ENCODE measurements around the gene SIK2. TPM values are rescaled to one million over a fixed set of nuclear protein-coding genes. Genes with fewer than 3 reads are reported as not detected.

Gene SIK2
- 4.1 TPM for polyA plus RNA-seq (2013, experiment 1 of 2)
- 4.1 TPM for polyA plus RNA-seq (2013, experiment 2 of 2)

- peak within 1 kb of the TSS; percentile 90 for H3K56ac ChIP-seq (ENCODE audit: low read length)
- peaks cover 5% of the 10 kb centered on the region for H3K4me1 ChIP-seq (ENCODE audit: control insufficient read depth, low read depth, low read length)
- peak within 1 kb of the TSS; percentile 87 for H3K9ac ChIP-seq (ENCODE audit: low read length)
- peaks cover 2% of the 10 kb centered on the region for H3K79me1 ChIP-seq (ENCODE audit: low read length)
- no peak within 1 kb of the TSS for H2BK5ac ChIP-seq (ENCODE audit: low read length)
- H3K23ac ChIP-seq (ENCODE audit: low read length): peak within 1 kb of the TSS; percentile 67
- no peak within 1 kb of the TSS for H4K5ac ChIP-seq (ENCODE audit: low read length)
- H2BK15ac ChIP-seq (replicated peaks; ENCODE audit: low read depth): no peak within 1 kb of the TSS
- H3K27ac ChIP-seq (ENCODE audit: low read depth, low read length): peak within 1 kb of the TSS; percentile 34
- H3K18ac ChIP-seq (ENCODE audit: low read length): peak within 1 kb of the TSS; percentile 81
- H3K4me3 ChIP-seq (ENCODE audit: low read length): peak within 1 kb of the TSS; percentile 73
- WGBS (ENCODE audit: extremely low coverage, insufficient coverage, low lambda C conversion rate): no CpG with 5 or more reads among the region's 100 CpGs
- H4K8ac ChIP-seq (ENCODE audit: low read depth, low read length): no peak within 1 kb of the TSS
- H2AK5ac ChIP-seq (ENCODE audit: low read length): no peak within 1 kb of the TSS
- H3K36me3 ChIP-seq (ENCODE audit: control insufficient read depth, insufficient read depth, low read length): no peaks in the 10 kb centered on the region
- no peaks in the 10 kb centered on the region for H3K79me2 ChIP-seq (ENCODE audit: control insufficient read depth, insufficient read depth, low read length)
- H3K27me3 ChIP-seq (ENCODE audit: insufficient read depth, low read length, poor library complexity): peaks cover 3% of the 10 kb centered on the region
- peak within 1 kb of the TSS; percentile 63 for H3K4me2 ChIP-seq (ENCODE audit: low read length)
- no peak within 1 kb of the TSS for H2BK120ac ChIP-seq (ENCODE audit: low read depth, low read length)
- H3K4ac ChIP-seq (ENCODE audit: low read depth, low read length): peak within 1 kb of the TSS; percentile 0
- peak; percentile 98 for DNase-seq
Measured at GRCh38 chr11:111601979-111602864, at the start of gene SIK2. Gene SIK2 (plus strand): TSS chr11:111602449. CDS start chr11:111602564, 115 bp downstream.

DNA sequence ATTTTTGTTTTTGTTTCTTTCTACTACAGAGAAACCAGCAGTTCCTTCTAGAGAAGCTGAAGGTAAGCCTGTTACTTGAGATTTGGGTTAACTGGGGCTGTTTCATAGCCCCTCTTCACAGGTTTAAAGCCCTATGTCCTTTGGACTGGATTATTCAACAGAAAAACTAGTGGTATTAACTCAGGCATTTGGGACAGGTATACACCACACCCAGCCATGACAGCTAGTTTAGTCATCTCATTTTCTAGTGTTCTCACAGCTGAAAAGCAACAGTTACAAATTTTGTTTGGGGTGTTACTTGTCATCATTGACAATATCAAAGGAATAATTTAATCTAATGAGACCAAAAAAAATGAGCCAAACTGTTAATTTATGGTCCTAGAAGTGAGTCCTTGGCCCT lies 47.7 kb upstream of the SIK2 start:
- H3K36me3 ChIP-seq (ENCODE audit: control insufficient read depth, insufficient read depth, low read length): no peaks in the 10 kb centered on the region
- H2AK5ac ChIP-seq (ENCODE audit: low read length): no peak overlapping the region
- H2BK15ac ChIP-seq (replicated peaks; ENCODE audit: low read depth): no peak overlapping the region
- no peaks in the 10 kb centered on the region for H3K79me2 ChIP-seq (ENCODE audit: control insufficient read depth, insufficient read depth, low read length)
- no peak overlapping the region for H3K18ac ChIP-seq (ENCODE audit: low read length)
- DNase-seq: no peak
- H4K8ac ChIP-seq (ENCODE audit: low read depth, low read length): no peak overlapping the region
- no peak overlapping the region for H2BK120ac ChIP-seq (ENCODE audit: low read depth, low read length)
- H3K4ac ChIP-seq (ENCODE audit: low read depth, low read length): no peak overlapping the region
- no peak overlapping the region for H3K56ac ChIP-seq (ENCODE audit: low read length)
- no peak overlapping the region for H3K23ac ChIP-seq (ENCODE audit: low read length)
- H3K27me3 ChIP-seq (ENCODE audit: insufficient read depth, low read length, poor library complexity): no peaks in the 10 kb centered on the region
- H3K4me3 ChIP-seq (ENCODE audit: low read length): no peak overlapping the region
- no peaks in the 10 kb centered on the region for H3K4me1 ChIP-seq (ENCODE audit: control insufficient read depth, low read depth, low read length)
- no peak overlapping the region for H3K9ac ChIP-seq (ENCODE audit: low read length)
- H3K4me2 ChIP-seq (ENCODE audit: low read length): no peak overlapping the region
- H4K5ac ChIP-seq (ENCODE audit: low read length): no peak overlapping the region
- H3K27ac ChIP-seq (ENCODE audit: low read depth, low read length): no peak overlapping the region
- no peaks in the 10 kb centered on the region for H3K79me1 ChIP-seq (ENCODE audit: low read length)
- no peak overlapping the region for H2BK5ac ChIP-seq (ENCODE audit: low read length)

GRCh38 chr11:111555255-111555654 lies 47.0 kb upstream of the SIK2 start:
- Histone ChIP-seq H3K4me2 (ENCODE audit: low read length) (no peak overlapping the region), H3K27ac (ENCODE audit: low read depth, low read length) (no peak overlapping the region), H2BK120ac (ENCODE audit: low read depth, low read length) (no peak overlapping the region), H3K79me1 (ENCODE audit: low read length) (no peaks in the 10 kb centered on the region), H3K56ac (ENCODE audit: low read length) (no peak overlapping the region), H3K18ac (ENCODE audit: low read length) (no peak overlapping the region), H2AK5ac (ENCODE audit: low read length) (no peak overlapping the region), H3K79me2 (ENCODE audit: control insufficient read depth, insufficient read depth, low read length) (no peaks in the 10 kb centered on the region), H4K5ac (ENCODE audit: low read length) (no peak overlapping the region), H2BK15ac (replicated peaks; ENCODE audit: low read depth) (no peak overlapping the region), H4K8ac (ENCODE audit: low read depth, low read length) (no peak overlapping the region), H3K27me3 (ENCODE audit: insufficient read depth, low read length, poor library complexity) (no peaks in the 10 kb centered on the region), H3K36me3 (ENCODE audit: control insufficient read depth, insufficient read depth, low read length) (no peaks in the 10 kb centered on the region), H3K4me1 (ENCODE audit: control insufficient read depth, low read depth, low read length) (no peaks in the 10 kb centered on the region), H3K4me3 (ENCODE audit: low read length) (no peak overlapping the region), H3K4ac (ENCODE audit: low read depth, low read length) (no peak overlapping the region), H2BK5ac (ENCODE audit: low read length) (no peak overlapping the region), H3K23ac (ENCODE audit: low read length) (no peak overlapping the region), H3K9ac (ENCODE audit: low read length) (no peak overlapping the region)
- DNase-seq: no peak

- H3K27ac ChIP-seq (ENCODE audit: low read depth, low read length): no peak overlapping the region
- H3K4me3 ChIP-seq (ENCODE audit: low read length): no peak overlapping the region
- H3K4ac ChIP-seq (ENCODE audit: low read depth, low read length): no peak overlapping the region
- no peaks in the 10 kb centered on the region for H3K79me1 ChIP-seq (ENCODE audit: low read length)
- no CpG with 5 or more reads among the region's 5 CpGs for WGBS (ENCODE audit: extremely low coverage, insufficient coverage, low lambda C conversion rate)
- no peak overlapping the region for H3K9ac ChIP-seq (ENCODE audit: low read length)
- no peak overlapping the region for H2AK5ac ChIP-seq (ENCODE audit: low read length)
- H3K4me1 ChIP-seq (ENCODE audit: control insufficient read depth, low read depth, low read length): no peaks in the 10 kb centered on the region
- H3K18ac ChIP-seq (ENCODE audit: low read length): no peak overlapping the region
- no peaks in the 10 kb centered on the region for H3K79me2 ChIP-seq (ENCODE audit: control insufficient read depth, insufficient read depth, low read length)
- H2BK120ac ChIP-seq (ENCODE audit: low read depth, low read length): no peak overlapping the region
- no peaks in the 10 kb centered on the region for H3K36me3 ChIP-seq (ENCODE audit: control insufficient read depth, insufficient read depth, low read length)
- no peak overlapping the region for H3K4me2 ChIP-seq (ENCODE audit: low read length)
- no peak overlapping the region for H2BK5ac ChIP-seq (ENCODE audit: low read length)
- H3K56ac ChIP-seq (ENCODE audit: low read length): no peak overlapping the region
- no peak overlapping the region for H4K5ac ChIP-seq (ENCODE audit: low read length)
- no peak overlapping the region for H3K23ac ChIP-seq (ENCODE audit: low read length)
- no peak overlapping the region for H2BK15ac ChIP-seq (replicated peaks; ENCODE audit: low read depth)
- H4K8ac ChIP-seq (ENCODE audit: low read depth, low read length): no peak overlapping the region
- no peaks in the 10 kb centered on the region for H3K27me3 ChIP-seq (ENCODE audit: insufficient read depth, low read length, poor library complexity)
- DNase-seq: no peak
Measured at GRCh38 chr11:111557425-111558111, 44.7 kb upstream of the SIK2 start.

- Histone ChIP-seq H3K36me3 (ENCODE audit: control insufficient read depth, insufficient read depth, low read length) (no peaks in the 10 kb centered on the region), H3K56ac (ENCODE audit: low read length) (no peak overlapping the region), H3K4ac (ENCODE audit: low read depth, low read length) (no peak overlapping the region), H2BK5ac (ENCODE audit: low read length) (no peak overlapping the region), H3K4me2 (ENCODE audit: low read length) (no peak overlapping the region), H4K8ac (ENCODE audit: low read depth, low read length) (no peak overlapping the region), H3K27me3 (ENCODE audit: insufficient read depth, low read length, poor library complexity) (no peaks in the 10 kb centered on the region), H3K27ac (ENCODE audit: low read depth, low read length) (no peak overlapping the region), H3K4me1 (ENCODE audit: control insufficient read depth, low read depth, low read length) (no peaks in the 10 kb centered on the region), H2BK120ac (ENCODE audit: low read depth, low read length) (no peak overlapping the region), H3K23ac (ENCODE audit: low read length) (no peak overlapping the region), H2BK15ac (replicated peaks; ENCODE audit: low read depth) (no peak overlapping the region), H3K18ac (ENCODE audit: low read length) (no peak overlapping the region), H3K9ac (ENCODE audit: low read length) (no peak overlapping the region), H4K5ac (ENCODE audit: low read length) (no peak overlapping the region), H3K79me2 (ENCODE audit: control insufficient read depth, insufficient read depth, low read length) (no peaks in the 10 kb centered on the region), H3K4me3 (ENCODE audit: low read length) (no peak overlapping the region), H2AK5ac (ENCODE audit: low read length) (no peak overlapping the region), H3K79me1 (ENCODE audit: low read length) (no peaks in the 10 kb centered on the region)
- no peak for DNase-seq
- no CpG with 5 or more reads among the region's 11 CpGs for WGBS (ENCODE audit: extremely low coverage, insufficient coverage, low lambda C conversion rate)
Measured at GRCh38 chr11:111559800-111560464, 42.3 kb upstream of the SIK2 start.

All from mesendoderm (in vitro differentiated cells).